Panc1 (cell line): ENCODE data around the gene TSHZ1. TPM values are rescaled to one million over a fixed set of nuclear protein-coding genes. Genes with fewer than 3 reads are reported as not detected.

Source experiments
- ATAC-seq: fragments of 200-7000 bp; cut with Tn5 transposase; 2 replicates; pipeline ENCODE4 v1.9.1; 2020; ENCODE audit warnings: mild to moderate bottlenecking, moderate library complexity
- BruUV-seq: library from RNA; stranded (reverse); fragments of 400-500 nt; replicated peaks from 2 replicates; lab custom pipeline; 2021; lab: Mats Ljungman, UMichigan
- CTCF ChIA-PET: fragments of 300-600 bp; sonication (Branson Sonifier 250); formaldehyde crosslinking; loops from one replicate; lab custom pipeline; 2022; ENCODE audit warnings: antibody characterized with exemption; lab: Charles Lee
- POLR2A ChIA-PET: fragments of 300-600 bp; sonication (Branson Sonifier 250); formaldehyde crosslinking; loops from one replicate; lab custom pipeline; 2022; ENCODE audit warnings: antibody characterized with exemption; lab: Charles Lee
- DNase-seq: peaks from one replicate; pipeline ENCODE4 v3.0.0-alpha.2; 2010; ENCODE audit warnings: low read depth, low spot score
- H3K27ac ChIP-seq: 2 replicates; pipeline ENCODE4 v1.5.1; 2011; ENCODE audit warnings: mild to moderate bottlenecking, low read length, inconsistent platforms
- H3K27me3 ChIP-seq: fragments of 200-500 bp; sonication (Bioruptor generic); 2 replicates; pipeline ENCODE4 v1.6.0; 2014; ENCODE audit warnings: low read length, inconsistent platforms; ENCODE audit not compliant: control insufficient read depth, insufficient read depth
- H3K36me3 ChIP-seq: fragments of 200-500 bp; sonication (Bioruptor generic); 2 replicates; pipeline ENCODE4 v1.5.1; 2014; ENCODE audit warnings: inconsistent platforms, mild to moderate bottlenecking, low read length, moderate library complexity; ENCODE audit not compliant: control insufficient read depth, insufficient read depth
- H3K4me1 ChIP-seq: 2 replicates; pipeline ENCODE4 v1.5.1; 2011; ENCODE audit warnings: inconsistent platforms, mild to moderate bottlenecking, low read length, moderate library complexity; ENCODE audit not compliant: control insufficient read depth, insufficient read depth
- H3K4me3 ChIP-seq, 2 experiments: 2 replicates each; pipeline ENCODE4 v1.5.1; 2011 to 2012; ENCODE audit warnings: low read depth in 2 of 2, low read length in 2 of 2, mild to moderate bottlenecking in 2 of 2, inconsistent platforms in 1 of 2, moderate library complexity in 1 of 2
- H3K9me3 ChIP-seq: fragments of 200-500 bp; sonication (Bioruptor generic); 2 replicates; pipeline ENCODE4 v1.5.1; 2014; ENCODE audit warnings: low read depth, mild to moderate bottlenecking, inconsistent platforms, low read length, moderate library complexity; ENCODE audit not compliant: control insufficient read depth, insufficient read depth
- POLR2AphosphoS5 ChIP-seq: IDR thresholded peaks from 2 replicates; pipeline ENCODE4 v1.6.1; 2012; ENCODE audit warnings: mild to moderate bottlenecking, low read depth, low read length, moderate library complexity
- REST ChIP-seq, 2 experiments: IDR thresholded peaks; 2 replicates each; pipeline ENCODE4 v1.6.1; 2011 to 2012; ENCODE audit warnings: low read depth in 2 of 2, control low read depth in 1 of 2, low read length in 1 of 2, mild to moderate bottlenecking in 1 of 2, moderate library complexity in 1 of 2; ENCODE audit not compliant: insufficient read depth in 1 of 2
- SIN3A ChIP-seq: IDR thresholded peaks from 2 replicates; pipeline ENCODE4 v1.6.1; 2012; ENCODE audit warnings: low read depth, mild to moderate bottlenecking, low read length, moderate library complexity, borderline replicate concordance; ENCODE audit not compliant: insufficient read depth
- TCF7L2 ChIP-seq: IDR thresholded peaks from 2 replicates; pipeline ENCODE4 v1.6.1; 2011; ENCODE audit warnings: mild to moderate bottlenecking, low read depth, low read length, inconsistent platforms
- in situ Hi-C: cut with HindIII; loops from 2 replicates; pipeline ENCODE4 v1.10.0; 2016; ENCODE audit warnings: low sequenced_read_pairs, low pct_unique_long_range_greater_than_20kb
- intact Hi-C: fragments of 100-400 bp; cut with micrococcal nuclease; formaldehyde crosslinking; loops from one replicate; pipeline ENCODE4 v1.10.0; 2022; ENCODE audit not compliant: unreplicated experiment
- total RNA-seq: library from RNA; stranded (reverse); gene quantifications from one replicate; pipeline ENCODE4 v1.2.1, GENCODE V29; 2021; ENCODE audit not compliant: unreplicated experiment
- TF ChIP-seq, protein P1 (sequence below): fragments of 450-650 bp; IDR thresholded peaks from 2 replicates; pipeline ENCODE4 v1.5.1; 2017; ENCODE audit warnings: mild to moderate bottlenecking

TSHZ1 gene
- total RNA-seq, 1 experiment from 2014 or later: 10.0 TPM

DNA sequence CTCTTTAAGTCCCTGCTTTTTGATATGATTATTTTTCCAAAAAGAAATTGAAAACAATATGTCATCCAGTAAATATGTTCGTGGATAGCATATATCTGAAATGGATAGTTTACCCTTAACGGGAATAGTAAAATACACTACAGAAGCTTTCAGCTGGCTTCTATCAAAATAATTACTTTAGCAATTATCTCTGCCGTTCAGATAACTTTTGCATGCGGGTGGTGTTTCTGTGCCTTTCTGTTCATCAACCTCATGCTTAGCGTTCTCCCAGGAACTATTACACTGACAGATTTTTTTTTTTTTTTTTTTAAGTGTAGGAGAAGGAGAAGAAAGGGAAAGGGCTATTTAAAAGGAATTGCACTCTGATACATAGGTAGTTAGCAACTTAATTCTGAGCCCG is 53.6 kb downstream of the TSHZ1 start:
- in situ Hi-C loops (loop anchor here (5.0 kb wide), 1 partner anchor 33 kb away; no protein-coding TSS in a partner anchor), intact Hi-C loops (no loop called here)
- Histone ChIP-seq H3K4me1 (no peaks in the 10 kb centered on the region), H3K27me3 (no peaks in the 10 kb centered on the region), H3K36me3 (no peaks in the 10 kb centered on the region), H3K9me3 (no peaks in the 10 kb centered on the region), H3K4me3 (no peak overlapping the region), H3K27ac (no peak overlapping the region)
- TF ChIP-seq POLR2AphosphoS5 (no peak), REST (IDR thresholded peaks at IDR 0.05; ENCODE audit: insufficient read depth in 1 of 2, low read depth in 2 of 2, low read length in 1 of 2) (no peak), TCF7L2 (no peak), SIN3A (no peak)
- TF ChIP-seq, protein P1, sequence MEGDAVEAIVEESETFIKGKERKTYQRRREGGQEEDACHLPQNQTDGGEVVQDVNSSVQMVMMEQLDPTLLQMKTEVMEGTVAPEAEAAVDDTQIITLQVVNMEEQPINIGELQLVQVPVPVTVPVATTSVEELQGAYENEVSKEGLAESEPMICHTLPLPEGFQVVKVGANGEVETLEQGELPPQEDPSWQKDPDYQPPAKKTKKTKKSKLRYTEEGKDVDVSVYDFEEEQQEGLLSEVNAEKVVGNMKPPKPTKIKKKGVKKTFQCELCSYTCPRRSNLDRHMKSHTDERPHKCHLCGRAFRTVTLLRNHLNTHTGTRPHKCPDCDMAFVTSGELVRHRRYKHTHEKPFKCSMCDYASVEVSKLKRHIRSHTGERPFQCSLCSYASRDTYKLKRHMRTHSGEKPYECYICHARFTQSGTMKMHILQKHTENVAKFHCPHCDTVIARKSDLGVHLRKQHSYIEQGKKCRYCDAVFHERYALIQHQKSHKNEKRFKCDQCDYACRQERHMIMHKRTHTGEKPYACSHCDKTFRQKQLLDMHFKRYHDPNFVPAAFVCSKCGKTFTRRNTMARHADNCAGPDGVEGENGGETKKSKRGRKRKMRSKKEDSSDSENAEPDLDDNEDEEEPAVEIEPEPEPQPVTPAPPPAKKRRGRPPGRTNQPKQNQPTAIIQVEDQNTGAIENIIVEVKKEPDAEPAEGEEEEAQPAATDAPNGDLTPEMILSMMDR: no peak
- no TSS peak for BruUV-seq
- no peak for ATAC-seq
- DNase-seq: no peak
- ChIA-PET CTCF (no interaction called here), POLR2A (no interaction called here)

- no peak for DNase-seq
- Histone ChIP-seq H3K4me1 (no peaks in the 10 kb centered on the region), H3K36me3 (no peaks in the 10 kb centered on the region), H3K9me3 (no peaks in the 10 kb centered on the region), H3K27ac (no peak overlapping the region), H3K4me3 (no peak overlapping the region), H3K27me3 (no peaks in the 10 kb centered on the region)
- no TSS peak for BruUV-seq
- ChIA-PET CTCF (no interaction called here), POLR2A (no interaction called here)
- no peak for ATAC-seq
- intact Hi-C loops: no loop called here
- in situ Hi-C loops: loop anchor here (5.0 kb wide), 1 partner anchor 32 kb away; no protein-coding TSS in a partner anchor
- TF ChIP-seq REST (IDR thresholded peaks at IDR 0.05; ENCODE audit: insufficient read depth in 1 of 2, low read depth in 2 of 2, low read length in 1 of 2) (no peak), TCF7L2 (no peak), POLR2AphosphoS5 (no peak), SIN3A (no peak)
- TF ChIP-seq, protein P1: no peak
These were observed 54.5 kb downstream of the TSHZ1 start for GRCh38 chr18:75264926-75265597.
